NT2/D1 (cell line): ENCODE measurements around the gene SELENOO.

Experiments
- SUZ12 ChIP-seq: IDR thresholded peaks from 2 replicates; pipeline ENCODE4 v1.6.1; 2011; ENCODE audit not compliant: insufficient read length, insufficient read depth; ENCODE audit errors: extremely low read depth
- ZNF274 ChIP-seq: IDR thresholded peaks from 2 replicates; pipeline ENCODE4 v1.6.1; 2011; ENCODE audit warnings: mild to moderate bottlenecking, low read depth, low read length

DNA sequence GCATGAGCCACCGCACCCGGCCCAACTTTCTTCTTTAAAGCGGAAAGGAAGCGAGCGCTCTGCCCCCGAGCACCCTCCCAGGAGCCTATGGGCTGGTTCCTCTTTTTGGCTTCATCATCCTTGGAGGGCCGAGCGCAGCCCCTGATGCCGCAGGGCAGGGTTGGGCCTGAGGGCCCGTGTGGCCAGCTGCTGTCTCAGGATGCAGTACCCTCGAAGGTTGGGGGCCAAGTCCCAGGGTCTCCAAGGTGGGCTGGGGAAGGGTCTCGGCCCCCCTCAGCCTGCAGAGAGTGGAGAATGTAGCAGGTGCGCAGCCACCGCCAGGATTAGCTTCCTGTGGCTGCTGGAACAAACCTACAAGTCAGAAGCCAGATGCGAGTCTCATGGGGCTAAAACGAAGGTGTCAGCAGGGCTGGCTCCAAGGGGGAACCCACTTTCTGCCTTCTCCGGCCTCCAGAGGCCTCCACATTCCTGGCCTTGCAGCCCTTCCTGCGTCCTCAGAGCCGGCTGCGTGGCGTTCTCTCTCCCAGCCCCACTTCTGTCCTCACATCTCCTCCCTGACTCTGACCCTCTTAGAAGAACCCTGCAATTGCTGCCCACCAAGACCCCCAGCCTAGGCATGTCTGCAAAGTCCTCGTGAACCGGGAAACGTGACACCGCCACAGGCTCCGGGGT lies 27.4 kb upstream of the SELENOO start:
- no peak for TF ChIP-seq ZNF274
- no peak for TF ChIP-seq SUZ12
